ENCODE measurements around the gene MTERF1. TPM values are rescaled to one million over a fixed set of nuclear protein-coding genes. Genes with fewer than 3 reads are reported as not detected.

The MTERF1 gene
- total RNA-seq, 2 donors from 2014 or later: 15.5 to 17.5 TPM

- Histone ChIP-seq H3K9me3 (ENCODE audit: control insufficient read depth, low read length) (no peaks in the 10 kb centered on the region), H3K27me3 (ENCODE audit: control insufficient read depth, insufficient read depth, low read length, poor library complexity, severe bottlenecking) (no peaks in the 10 kb centered on the region), H3K36me3 (ENCODE audit: control insufficient read depth, insufficient read depth, low read length) (no peaks in the 10 kb centered on the region), H3K27ac (ENCODE audit: low read depth, low read length) (no peak overlapping the region), H3K4me3 (ENCODE audit: low read length) (no peak overlapping the region), H3K4me1 (ENCODE audit: control insufficient read depth, insufficient read depth, low read length) (no peaks in the 10 kb centered on the region), H3K9ac (ENCODE audit: extremely low read depth, low read length, poor library complexity, severe bottlenecking) (no peak overlapping the region)
- DNase-seq: no peak
- Mint-ChIP-seq H3K9me3 (peaks cover 10% of the 10 kb centered on the region), H3K36me3 (ENCODE audit: low read depth) (no peaks in the 10 kb centered on the region), H3K27ac (no peak overlapping the region), H3K4me3 (no peak overlapping the region), H3K27me3 (ENCODE audit: insufficient read depth) (peaks cover 22% of the 10 kb centered on the region), H3K4me1 (no peaks in the 10 kb centered on the region)
- 87 to 88% methylated on average over 4 to 6 of the region's 6 CpGs for WGBS, 2 experiments (ENCODE audit: insufficient coverage in 1 of 2, insufficient read length in 1 of 2)
- TF ChIP-seq CTCF (conservative IDR thresholded peaks at IDR 0.05): no peak
Measured at GRCh38 chr7:91927912-91928311, 47.4 kb upstream of the MTERF1 start.

GRCh38 chr7:91922857-91923256 is 42.4 kb upstream of the MTERF1 start:
- no peak overlapping the region for H3K27ac Mint-ChIP-seq
- no peak for DNase-seq
- TF ChIP-seq CTCF (conservative IDR thresholded peaks at IDR 0.05): no peak
- H3K36me3 Mint-ChIP-seq (ENCODE audit: low read depth): no peaks in the 10 kb centered on the region
- 94 to 100% methylated on average over 2 to 4 of the region's 4 CpGs for WGBS, 2 experiments (ENCODE audit: insufficient coverage in 1 of 2, insufficient read length in 1 of 2)
- no peaks in the 10 kb centered on the region for H3K4me1 Mint-ChIP-seq
- Histone ChIP-seq H3K9ac (ENCODE audit: extremely low read depth, low read length, poor library complexity, severe bottlenecking) (no peak overlapping the region), H3K27ac (ENCODE audit: low read depth, low read length) (no peak overlapping the region), H3K36me3 (ENCODE audit: control insufficient read depth, insufficient read depth, low read length) (no peaks in the 10 kb centered on the region), H3K27me3 (ENCODE audit: control insufficient read depth, insufficient read depth, low read length, poor library complexity, severe bottlenecking) (no peaks in the 10 kb centered on the region), H3K4me3 (ENCODE audit: low read length) (no peak overlapping the region), H3K4me1 (ENCODE audit: control insufficient read depth, insufficient read depth, low read length) (peaks cover 5% of the 10 kb centered on the region), H3K9me3 (ENCODE audit: control insufficient read depth, low read length) (no peaks in the 10 kb centered on the region)
- H3K27me3 Mint-ChIP-seq (ENCODE audit: insufficient read depth): peaks cover 12% of the 10 kb centered on the region
- H3K9me3 Mint-ChIP-seq: peaks cover 10% of the 10 kb centered on the region
- no peak overlapping the region for H3K4me3 Mint-ChIP-seq

- 80% methylated on average over 1 of the region's 1 CpG; no CpG with 5 or more reads in 1 of the 2 experiments for WGBS, 2 experiments (ENCODE audit: insufficient coverage in 1 of 2, insufficient read length in 1 of 2)
Measured at GRCh38 chr7:91918356-91918755, 37.9 kb upstream of the MTERF1 start.

More at GRCh38 chr7:91918356-91918755, 37.9 kb upstream of the MTERF1 start:
- H3K27me3 Mint-ChIP-seq (ENCODE audit: insufficient read depth): no peaks in the 10 kb centered on the region
- Histone ChIP-seq H3K27me3 (ENCODE audit: control insufficient read depth, insufficient read depth, low read length, poor library complexity, severe bottlenecking) (no peaks in the 10 kb centered on the region), H3K27ac (ENCODE audit: low read depth, low read length) (no peak overlapping the region), H3K4me1 (ENCODE audit: control insufficient read depth, insufficient read depth, low read length) (peaks cover 13% of the 10 kb centered on the region), H3K4me3 (ENCODE audit: low read length) (no peak overlapping the region), H3K36me3 (ENCODE audit: control insufficient read depth, insufficient read depth, low read length) (no peaks in the 10 kb centered on the region), H3K9me3 (ENCODE audit: control insufficient read depth, low read length) (no peaks in the 10 kb centered on the region), H3K9ac (ENCODE audit: extremely low read depth, low read length, poor library complexity, severe bottlenecking) (no peak overlapping the region)
- H3K4me1 Mint-ChIP-seq: peaks cover 13% of the 10 kb centered on the region
- no peak for TF ChIP-seq CTCF (conservative IDR thresholded peaks at IDR 0.05)
- no peak overlapping the region for H3K4me3 Mint-ChIP-seq
- H3K27ac Mint-ChIP-seq: no peak overlapping the region
- no peaks in the 10 kb centered on the region for H3K9me3 Mint-ChIP-seq
- no peak for DNase-seq
- H3K36me3 Mint-ChIP-seq (ENCODE audit: low read depth): no peaks in the 10 kb centered on the region
